HG03520 (cell line): Measurements from ENCODE around the gene ATP11B.

ENCODE experiments used
- ATAC-seq: cut with Tn5 transposase; IDR thresholded peaks from one replicate; pipeline ENCODE4 v1.9.1; 2021; ENCODE audit warnings: mild to moderate bottlenecking, moderate library complexity; ENCODE audit not compliant: unreplicated experiment

ATP11B gene

DNA sequence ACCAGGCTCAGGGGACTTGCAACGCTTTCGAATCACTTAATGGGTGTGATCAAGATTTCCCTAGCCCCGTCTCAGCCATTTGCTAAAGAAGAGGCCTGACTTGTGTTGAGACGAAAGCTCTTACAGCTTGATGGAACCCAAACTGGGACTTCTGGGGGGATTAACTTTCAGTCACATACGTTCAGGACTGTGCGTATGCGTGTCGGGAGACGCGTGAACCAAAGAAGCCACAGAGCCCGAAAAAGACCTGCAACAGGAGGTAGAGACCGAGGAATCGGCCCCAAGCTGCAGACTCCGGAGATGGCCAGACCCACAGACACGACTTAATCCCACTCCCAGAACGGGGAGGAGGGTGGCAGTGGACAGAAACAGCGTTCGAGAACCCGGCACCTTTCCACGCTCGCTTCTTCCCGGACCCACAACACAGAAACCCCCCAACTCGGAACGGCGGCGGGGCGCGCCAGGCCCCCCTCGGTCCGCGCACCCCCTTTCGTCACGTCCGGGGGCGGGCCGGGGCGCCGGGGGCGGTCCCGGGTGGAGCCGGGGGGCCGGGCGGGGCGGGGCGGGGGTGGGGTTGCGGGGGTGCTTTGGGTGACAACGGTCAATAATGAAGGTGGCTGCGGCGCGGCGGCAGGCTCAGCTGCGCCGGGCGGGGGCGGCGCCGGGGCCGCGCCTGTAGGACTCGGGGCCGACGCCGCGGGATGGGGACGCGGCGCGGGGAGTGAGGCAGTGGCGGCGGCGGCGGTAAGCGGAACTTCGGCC lies at the start of gene ATP11B:
TSS of gene ATP11B (plus strand) at position 604 of the 762 bp plus-strand sequence. CDS start 256 bp downstream, outside the sequence.
- ATAC-seq, result peak; percentile 59

DNA sequence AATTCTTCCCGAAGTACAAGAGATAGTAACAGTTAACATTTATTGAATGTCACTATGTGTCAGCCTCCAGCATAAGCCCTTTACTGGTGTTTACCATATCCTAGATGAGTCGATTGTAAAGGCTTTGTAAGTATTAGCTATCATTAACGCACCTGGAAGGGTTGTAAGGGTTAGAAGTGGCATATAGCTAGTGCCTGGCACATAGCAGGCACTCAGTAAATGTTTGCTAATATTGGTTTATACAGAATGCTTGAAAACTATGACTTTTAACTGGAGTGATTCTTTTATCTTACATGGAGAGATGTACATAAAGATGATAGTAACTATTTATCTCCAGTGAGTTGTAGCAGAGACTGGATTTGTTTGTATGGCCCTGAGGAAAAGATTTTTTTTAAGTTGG lies 46.3 kb upstream of the ATP11B start:
- no peak for ATAC-seq

DNA sequence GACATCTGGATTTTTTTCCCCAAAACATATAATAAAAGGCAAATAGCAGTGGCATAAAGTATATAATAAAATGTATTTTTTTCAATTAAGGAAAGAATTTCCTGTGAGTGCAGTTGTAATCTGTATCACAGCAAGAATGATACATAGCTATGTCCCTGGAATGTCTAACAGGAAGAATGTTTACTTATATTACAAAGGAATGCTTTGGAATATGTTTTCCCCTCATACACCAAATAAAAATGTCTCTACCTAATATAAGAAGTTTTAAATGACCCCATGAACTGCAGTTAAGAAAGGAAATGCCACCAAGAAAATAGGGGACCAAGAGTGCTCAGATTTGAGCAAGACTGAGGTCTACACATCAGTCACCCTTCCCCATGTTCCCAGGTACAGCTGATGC lies 38.0 kb upstream of the ATP11B start:
- no peak for ATAC-seq

DNA sequence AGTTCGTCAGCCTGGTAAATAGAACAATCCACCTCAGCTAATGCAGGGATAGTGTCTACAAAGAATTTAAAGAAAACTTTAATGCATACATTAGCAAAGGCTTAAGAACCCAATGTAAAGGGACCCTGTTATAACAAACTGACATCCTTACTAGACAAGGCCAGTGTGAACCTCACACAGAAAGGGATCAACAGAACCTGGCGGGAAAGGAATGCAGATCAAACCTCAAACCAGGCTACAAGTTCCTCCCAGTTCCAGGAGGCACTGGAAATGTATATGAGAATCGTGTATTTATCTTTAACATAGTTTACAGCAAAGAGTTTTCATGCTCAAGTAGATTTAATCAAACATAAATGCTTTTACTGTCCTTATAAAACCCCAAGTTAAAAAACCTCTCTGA lies 37.6 kb upstream of the ATP11B start:
- ATAC-seq, result no peak

DNA sequence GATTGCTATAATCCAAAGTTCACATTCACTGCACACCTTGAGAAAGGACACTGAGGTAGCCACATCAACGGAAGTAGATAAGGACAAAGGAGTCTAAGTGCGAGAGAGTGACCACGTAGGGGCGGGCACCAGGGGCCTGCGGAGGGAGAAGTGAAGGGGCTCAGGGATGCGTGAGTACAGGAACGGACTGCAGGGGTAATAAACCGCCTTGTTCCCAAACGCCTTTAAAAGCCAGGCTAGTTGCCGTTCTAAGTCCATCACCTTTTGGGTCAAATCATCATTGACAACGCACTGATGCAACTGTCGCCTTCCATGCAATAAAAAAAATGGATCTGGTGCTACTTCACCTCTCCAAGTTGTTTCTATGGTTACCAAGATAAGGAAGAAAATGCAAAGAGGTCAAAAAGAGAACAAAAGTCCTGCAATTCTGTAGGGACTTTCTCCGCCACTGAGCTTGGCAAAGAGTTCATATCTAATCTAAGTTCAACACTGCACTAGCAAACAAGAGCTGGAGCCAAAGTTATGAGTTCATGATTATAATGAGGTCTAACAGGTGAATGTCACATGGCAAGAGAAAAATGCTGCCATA lies 32.6 kb upstream of the ATP11B start:
- no peak for ATAC-seq

DNA sequence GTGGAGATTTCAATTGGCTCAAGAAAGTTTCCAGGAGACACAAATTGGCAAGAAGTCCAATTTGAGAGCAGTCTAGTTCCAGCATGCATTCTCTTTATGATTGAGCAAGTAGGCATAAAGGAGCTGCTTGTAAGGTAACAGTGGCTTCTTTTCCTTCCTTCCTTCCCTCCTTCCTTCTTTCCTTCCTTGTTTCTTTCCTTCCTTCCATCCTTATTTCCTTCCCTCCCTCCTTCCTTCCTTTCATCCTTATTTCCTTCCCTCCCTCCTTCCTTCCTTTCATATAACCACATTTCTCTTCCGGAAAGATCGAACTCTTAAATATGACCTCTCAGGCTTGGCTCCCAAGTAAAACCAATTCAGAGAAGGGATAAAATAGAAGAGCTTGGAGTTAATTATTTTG lies 29.4 kb upstream of the ATP11B start:
- no peak for ATAC-seq

DNA sequence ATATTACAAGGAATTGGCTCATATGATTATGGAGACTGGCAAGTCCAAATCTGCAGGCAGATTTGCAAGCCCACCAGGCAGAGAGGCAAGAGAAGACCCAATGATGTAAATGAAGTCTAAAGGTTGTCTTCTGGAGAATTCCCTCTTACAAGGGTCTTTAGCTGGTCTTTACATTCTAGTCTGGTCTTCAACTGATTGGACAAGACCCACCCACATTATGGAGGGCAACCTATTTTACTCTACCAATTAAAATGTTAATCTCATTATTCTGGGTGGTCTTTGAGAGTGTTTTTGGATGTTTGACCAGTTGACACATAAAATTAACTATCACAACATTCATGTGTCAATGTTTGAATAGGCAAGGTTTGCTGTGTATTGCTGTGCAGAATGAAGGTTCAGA lies 28.0 kb upstream of the ATP11B start:
- no peak for ATAC-seq

DNA sequence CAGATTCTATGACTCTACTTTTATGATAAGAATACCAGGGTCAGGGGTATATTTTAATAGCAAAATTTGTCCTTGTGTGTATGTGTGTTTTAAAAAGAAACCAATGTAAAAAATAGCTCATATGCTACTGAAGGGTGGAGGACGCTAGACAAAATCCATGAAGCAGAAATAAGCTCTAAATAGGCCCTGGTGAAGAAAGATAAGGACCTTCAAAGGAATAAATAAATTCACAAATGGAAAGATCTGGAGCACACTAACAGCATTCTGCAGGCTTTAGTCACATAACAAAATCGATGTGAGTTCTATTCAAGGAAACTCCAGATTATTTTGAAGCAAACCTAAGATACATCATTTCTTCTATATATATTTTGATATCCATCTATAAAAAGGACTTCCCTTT lies 27.2 kb upstream of the ATP11B start:
- ATAC-seq, result no peak

DNA sequence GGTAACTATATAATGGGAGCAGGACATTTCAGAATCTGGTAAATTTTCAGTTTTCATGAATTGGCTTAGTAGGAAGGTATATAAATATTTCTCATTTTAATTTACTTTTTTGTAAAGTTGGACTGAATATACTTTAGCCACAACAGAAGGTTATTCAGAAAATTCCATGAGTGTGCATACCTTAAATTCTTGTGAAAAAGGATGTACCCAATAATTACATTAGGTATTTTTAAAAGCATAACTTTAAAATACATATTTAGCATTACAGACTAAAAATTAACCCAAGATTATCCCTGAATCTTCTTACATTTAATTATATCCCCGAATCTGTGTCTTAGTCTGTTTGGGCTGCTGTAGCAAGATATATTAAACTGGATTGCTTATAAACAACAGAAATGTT lies 24.9 kb upstream of the ATP11B start:
- ATAC-seq, result no peak

DNA sequence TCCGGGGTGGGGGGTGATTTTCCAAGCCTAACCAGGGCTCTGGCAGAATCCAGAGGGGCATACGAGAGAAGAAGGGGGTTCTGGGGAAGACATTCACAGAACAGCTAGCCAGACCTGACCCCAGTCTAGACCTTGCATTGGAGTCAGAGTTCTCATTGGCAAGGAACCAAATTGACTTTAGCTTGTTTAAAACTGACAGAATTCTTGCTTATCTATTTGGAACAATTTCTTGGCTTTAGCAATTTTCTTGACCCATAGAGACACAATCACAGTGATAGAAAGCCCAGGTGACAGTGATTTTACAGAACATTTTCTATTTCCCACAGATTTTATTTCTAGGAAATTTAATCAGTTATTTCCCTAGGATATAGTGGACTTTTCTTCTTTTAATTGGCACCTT lies 23.6 kb upstream of the ATP11B start:
- no peak for ATAC-seq

DNA sequence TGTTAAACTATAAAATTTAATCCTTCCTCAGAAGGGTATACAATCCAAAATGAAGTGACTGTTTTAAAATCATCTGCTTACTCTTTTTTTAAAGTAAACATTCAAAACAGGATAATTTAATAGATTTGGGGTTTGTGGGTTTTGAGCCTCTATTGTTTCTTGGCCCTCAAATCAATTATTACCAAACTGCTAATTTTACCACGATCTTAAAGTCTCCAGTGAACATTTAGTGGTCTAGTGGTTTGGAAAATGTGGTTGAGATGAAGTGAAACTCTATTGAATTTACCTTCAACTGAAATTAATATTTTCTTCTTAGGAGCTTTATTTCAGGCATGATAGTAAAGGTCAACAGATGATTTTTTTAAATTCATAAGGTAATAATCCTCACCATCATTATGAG lies 11.2 kb upstream of the ATP11B start:
- no peak for ATAC-seq

DNA sequence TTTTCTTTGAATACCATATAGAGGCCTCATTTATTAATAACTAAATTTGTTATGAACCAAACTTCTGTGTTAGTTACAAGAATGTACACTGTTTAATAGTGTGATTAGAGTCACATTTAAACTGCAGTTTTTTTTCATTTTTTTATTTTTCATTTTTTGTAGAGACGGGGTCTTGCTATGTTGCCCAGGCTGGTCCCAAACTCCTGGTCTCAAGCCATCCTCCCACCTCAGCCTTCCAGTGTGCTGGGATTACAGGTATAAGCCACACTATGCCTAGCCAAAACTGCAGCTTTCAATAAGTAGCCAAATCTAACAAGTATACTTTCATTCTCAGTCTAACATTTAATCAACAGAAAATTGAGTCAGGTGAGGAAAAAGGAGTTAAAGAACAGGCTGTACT lies 10.2 kb upstream of the ATP11B start:
- ATAC-seq, result no peak

DNA sequence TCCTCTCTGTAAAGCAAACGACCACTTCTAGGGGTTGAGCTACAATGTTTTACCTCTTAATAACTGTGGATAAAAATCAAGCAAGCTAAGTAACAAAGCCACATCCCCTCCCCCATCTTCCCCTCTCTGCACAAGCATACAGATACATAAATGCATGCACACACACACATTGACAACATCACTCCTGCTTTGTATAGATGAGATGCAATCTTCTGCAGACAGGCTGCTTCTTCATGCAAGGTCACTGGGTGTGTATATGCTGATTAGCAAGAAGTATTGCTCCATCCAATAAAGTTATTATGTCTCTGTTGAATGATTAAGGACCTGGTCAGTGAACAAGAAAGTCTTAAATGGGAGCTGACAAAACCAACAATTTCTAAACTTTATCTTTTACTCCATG lies 8.8 kb upstream of the ATP11B start:
- ATAC-seq, result no peak

DNA sequence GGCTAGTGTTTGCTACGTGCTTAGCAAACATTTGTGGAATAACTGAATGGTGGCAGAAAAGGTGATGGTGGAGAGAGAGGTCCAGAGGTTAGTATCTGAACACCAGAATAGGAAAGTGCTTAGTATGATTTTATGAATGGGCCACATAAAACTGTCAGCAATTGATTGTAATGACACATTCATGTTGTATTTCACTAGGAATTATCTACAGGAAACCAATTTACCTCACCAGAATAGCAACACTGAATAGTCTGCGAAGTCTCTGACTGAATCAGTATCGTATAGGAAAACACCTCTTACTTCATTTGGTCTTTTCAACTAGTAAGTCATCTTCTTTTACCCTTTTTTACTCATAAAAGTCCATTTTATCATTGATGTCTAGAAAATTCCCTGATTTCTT lies 8.2 kb upstream of the ATP11B start:
- ATAC-seq, result no peak

DNA sequence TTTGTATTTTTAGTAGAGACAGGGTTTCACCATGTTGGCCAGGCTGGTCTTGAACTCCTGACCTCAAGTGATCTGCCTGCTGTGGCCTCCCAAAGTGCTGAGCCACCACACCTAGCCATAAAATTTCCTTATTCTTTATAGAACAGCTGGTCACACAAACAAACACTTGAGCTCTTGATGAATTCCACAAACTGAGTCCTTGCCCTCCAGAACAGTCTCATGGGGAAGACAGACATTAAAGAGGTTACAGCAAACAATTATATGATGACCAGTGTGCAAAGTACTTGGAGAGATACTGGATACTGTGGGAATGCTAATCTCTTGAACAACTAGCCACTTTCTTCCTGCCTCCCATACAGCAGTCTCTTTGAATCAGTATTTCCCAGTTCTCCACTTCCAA lies 7.5 kb upstream of the ATP11B start:
- ATAC-seq, result no peak

DNA sequence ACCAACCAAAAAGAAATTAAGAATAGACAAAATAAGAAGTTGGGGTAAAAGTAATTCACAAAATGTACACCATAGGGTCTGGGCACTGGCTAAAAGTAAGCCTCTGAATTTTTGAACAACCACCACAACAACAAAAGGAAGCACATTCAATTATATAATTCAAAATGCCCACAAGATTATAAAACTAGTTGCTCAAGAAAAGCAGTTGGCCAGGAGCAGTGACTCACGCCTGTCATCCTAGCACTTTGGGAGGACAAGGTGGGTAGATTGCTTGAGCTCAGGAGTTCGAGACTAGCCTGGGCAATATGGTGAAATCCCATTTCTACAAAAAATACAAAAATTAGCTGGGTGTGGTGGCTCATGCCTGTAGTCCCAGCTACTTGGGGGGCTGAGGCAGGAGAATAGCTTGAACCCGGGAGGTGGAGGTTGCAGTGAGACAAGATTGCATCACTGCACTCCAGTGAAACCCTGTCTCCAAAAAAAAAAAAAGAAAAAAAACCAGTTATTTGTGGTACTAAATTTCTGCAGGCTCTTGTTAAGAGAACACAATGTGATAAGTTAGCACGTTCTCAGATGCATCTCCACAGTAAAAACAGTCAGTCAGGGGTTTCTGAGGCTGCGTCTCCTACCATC lies 6.6 kb upstream of the ATP11B start:
- ATAC-seq, result no peak

DNA sequence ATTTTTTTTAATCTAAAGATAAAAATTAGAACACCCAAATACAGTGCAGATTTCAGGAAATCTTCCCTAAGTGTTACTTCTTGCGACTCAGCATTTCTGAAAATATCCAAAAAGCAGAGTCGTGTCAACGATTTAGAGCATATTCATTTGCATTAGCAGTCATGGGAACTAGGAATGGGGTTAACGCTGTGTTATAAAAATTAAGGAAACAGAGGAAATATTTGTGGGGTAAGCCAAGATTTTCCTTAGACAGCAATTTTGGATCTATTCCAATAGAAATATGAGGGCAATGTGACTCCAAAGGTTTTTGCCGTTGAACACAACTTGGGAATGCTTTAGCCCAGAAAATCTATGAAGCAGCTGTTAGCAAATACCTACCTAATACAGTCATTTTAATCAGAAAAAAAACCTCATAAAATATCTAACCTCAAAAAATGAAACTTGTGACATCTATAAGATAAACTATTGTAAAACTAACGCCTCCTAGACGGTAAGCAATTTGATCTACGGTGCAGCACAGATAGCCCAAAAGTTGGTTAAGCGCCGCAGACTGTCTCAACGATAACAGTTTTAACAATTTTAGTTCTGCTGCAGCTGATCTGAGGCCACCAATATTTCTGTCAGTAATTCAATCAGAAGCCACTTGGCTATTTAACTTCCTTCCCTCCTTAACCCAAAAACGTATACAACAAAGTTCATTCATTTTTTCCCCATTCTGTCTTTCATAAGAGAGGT lies 5.8 kb upstream of the ATP11B start:
- ATAC-seq, result no peak

DNA sequence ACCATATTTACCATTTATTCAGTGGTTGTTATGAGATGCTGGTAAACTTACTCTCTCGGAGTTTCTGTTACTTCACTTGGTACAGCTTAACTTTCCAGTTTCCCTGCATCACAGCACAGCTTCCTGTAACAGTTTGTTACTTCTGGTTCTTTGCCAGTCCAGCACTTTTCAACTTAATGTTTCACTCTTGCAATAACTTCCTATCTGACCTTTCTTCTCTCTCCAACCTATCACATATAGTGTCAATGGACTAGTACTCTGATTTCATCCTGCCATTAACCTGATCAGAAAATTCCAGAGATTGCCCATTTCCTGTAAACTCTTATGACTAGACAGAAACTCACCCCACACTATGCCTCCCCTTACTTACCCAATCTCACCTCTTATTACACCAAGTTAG lies 3.9 kb upstream of the ATP11B start:
- ATAC-seq, result peak; percentile 14

DNA sequence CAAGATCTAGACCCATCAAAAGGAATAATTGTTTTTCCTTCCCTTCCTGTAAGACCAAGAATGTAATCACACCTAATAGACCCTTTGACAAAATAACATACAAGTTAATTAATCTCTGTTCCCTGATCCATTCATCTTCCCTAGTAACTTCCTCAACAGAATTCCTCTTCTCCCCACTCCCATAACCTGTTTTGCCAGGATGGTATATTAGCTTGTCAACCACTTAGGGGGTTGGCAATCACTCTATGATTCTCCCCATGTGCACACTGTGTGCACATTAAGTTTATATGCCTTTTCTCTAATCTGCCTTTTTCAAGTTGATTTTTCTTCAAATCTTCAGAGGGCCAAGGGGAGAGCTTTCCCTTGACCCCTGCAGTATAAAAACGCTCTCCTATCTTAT lies 2.7 kb upstream of the ATP11B start:
- no peak for ATAC-seq

DNA sequence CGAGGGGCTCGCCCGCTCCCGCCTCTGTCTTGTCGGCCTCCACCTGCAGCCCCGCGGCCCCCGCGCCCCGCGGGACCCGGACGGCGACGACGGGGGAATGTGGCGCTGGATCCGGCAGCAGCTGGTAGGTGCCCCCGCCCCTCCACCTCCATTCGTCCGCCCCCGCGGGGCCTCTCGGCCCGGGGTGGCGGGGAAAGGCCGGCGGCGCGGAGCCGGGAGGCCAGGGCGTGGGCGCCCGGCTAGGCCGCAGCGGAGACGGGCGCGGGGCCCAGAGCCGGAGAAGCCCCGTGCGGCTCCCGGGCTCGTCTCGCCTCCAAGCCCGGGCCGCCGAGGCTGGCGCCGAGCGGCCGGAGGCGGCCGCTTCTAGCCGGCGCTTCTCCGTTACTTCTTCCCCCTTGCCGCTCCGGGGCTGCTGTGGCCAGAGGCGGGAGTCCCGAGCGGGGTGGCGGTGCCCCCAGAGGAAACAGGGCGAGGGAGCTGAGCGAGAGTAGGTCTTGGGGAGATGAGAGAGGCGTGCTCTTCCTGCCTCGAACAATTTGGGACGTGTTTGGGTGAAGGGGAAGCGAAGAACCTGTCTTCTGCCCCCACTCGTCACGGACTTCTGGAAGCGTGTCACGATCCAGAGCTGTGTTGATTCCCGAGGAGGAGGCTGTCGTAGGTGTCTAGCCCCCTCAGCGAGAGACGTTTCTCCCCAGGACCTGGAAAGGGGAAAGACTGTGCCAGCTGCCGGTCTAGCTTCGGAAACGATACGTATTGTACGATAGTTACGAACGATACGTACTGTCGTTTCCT lies 555 bp downstream of the ATP11B start:
- ATAC-seq, result peak; percentile 28
